ENCODE results near the gene CLK4. TPM values are rescaled to one million over a fixed set of nuclear protein-coding genes. Genes with fewer than 3 reads are reported as not detected.
A peak's percentile ranks its signal among the peaks of the same experiment; 100 is the strongest.

CLK4 gene
- total RNA-seq, 1 donor from 2014 or later, result 31.9 TPM

DNA sequence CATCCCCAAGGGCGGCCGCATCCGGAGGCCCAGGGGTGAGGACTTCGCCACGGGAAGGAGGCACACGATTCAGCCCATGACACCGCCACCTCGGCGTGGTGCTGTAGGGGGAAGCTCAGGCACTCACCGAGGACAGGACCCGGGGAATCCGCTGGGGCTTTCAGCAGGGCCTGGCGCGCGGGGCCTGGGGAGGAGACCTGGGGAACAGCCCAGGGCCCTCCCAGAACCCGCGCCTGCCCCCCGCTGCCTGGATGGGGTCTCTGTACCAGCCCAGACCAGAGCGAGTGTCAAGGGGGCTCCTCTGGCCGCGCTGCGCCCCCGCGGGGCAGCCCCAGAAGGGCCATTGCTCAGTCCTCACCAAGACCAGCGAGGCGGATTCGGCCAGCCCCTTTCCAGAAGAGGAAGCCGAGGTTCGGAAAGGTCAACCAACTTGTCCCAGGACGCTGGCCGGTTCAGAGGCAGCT is 49.4 kb downstream of the CLK4 start:
- peak in 1 of 2 donors; percentile 29 for DNase-seq (ENCODE audit: extremely low spot score in 2 of 2)
- intact Hi-C loops (cut with DNase I), result no loop called here
- no peaks in the 10 kb centered on the region for H3K27me3 ChIP-seq
- H3K4me3 ChIP-seq, result peak overlapping the region; percentile 16 to 31
- H3K9me3 ChIP-seq, result no peaks in the 10 kb centered on the region
- no peaks in the 10 kb centered on the region for H3K4me1 ChIP-seq
- TF ChIP-seq, protein P1, sequence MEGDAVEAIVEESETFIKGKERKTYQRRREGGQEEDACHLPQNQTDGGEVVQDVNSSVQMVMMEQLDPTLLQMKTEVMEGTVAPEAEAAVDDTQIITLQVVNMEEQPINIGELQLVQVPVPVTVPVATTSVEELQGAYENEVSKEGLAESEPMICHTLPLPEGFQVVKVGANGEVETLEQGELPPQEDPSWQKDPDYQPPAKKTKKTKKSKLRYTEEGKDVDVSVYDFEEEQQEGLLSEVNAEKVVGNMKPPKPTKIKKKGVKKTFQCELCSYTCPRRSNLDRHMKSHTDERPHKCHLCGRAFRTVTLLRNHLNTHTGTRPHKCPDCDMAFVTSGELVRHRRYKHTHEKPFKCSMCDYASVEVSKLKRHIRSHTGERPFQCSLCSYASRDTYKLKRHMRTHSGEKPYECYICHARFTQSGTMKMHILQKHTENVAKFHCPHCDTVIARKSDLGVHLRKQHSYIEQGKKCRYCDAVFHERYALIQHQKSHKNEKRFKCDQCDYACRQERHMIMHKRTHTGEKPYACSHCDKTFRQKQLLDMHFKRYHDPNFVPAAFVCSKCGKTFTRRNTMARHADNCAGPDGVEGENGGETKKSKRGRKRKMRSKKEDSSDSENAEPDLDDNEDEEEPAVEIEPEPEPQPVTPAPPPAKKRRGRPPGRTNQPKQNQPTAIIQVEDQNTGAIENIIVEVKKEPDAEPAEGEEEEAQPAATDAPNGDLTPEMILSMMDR (IDR thresholded peaks at IDR 0.05), result no peak
- TF ChIP-seq POLR2AphosphoS5 (IDR thresholded peaks at IDR 0.05; ENCODE audit: insufficient read depth in 1 of 2, low read depth in 1 of 2) (no peak), POLR2A (IDR thresholded peaks at IDR 0.05) (no peak)
- H3K27ac ChIP-seq, result no peak overlapping the region
- no peaks in the 10 kb centered on the region for H3K36me3 ChIP-seq

DNA sequence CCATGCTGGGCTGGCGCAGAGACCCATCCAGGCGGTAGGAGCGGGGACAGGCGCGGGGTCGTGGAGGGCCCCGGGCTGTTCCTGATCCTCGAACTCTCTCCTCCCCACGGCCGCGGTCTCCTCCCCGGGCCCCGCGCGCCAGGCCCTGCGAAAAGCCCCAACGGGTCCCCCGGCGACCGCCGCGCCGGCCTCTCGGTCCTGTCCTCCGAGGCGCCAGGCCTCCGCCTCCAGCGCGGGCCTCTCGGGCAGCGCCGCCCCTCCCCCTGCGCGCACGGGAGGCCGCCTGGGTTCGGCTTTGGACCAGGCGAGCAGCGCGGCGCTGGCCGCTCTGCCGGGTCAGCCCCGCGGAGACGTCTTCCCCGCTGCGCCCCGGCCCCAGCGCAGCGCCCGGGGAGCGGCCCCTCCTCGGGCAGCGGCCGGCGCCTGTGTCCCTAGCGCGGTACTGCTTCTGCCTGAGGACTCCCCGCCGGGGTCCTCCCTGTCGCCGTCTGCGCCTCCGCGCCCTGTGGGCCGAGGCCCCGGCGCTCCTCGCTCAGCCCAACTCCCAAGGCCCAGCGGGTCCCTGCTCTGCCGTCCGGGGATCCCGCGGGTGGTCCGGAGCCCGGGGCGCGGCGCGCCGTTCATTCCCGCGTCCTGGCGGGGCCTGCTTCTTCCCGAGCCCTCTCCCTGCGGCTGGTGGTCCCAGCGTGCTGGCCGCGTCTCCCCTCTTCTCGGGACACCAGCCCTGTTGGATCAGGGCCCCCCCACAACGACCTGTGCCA is 50.1 kb downstream of the CLK4 start:
- Histone ChIP-seq H3K27ac (no peak overlapping the region), H3K4me3 (peak overlapping the region; percentile 16 to 31), H3K4me1 (no peaks in the 10 kb centered on the region), H3K27me3 (no peaks in the 10 kb centered on the region), H3K36me3 (no peaks in the 10 kb centered on the region), H3K9me3 (no peaks in the 10 kb centered on the region)
- intact Hi-C loops (cut with DNase I), result no loop called here
- DNase-seq (ENCODE audit: extremely low spot score in 2 of 2), result peak in 1 of 2 donors; percentile 92
- no peak for TF ChIP-seq POLR2AphosphoS5 (IDR thresholded peaks at IDR 0.05; ENCODE audit: insufficient read depth in 1 of 2, low read depth in 1 of 2)
- no peak for TF ChIP-seq POLR2A (IDR thresholded peaks at IDR 0.05)

DNA sequence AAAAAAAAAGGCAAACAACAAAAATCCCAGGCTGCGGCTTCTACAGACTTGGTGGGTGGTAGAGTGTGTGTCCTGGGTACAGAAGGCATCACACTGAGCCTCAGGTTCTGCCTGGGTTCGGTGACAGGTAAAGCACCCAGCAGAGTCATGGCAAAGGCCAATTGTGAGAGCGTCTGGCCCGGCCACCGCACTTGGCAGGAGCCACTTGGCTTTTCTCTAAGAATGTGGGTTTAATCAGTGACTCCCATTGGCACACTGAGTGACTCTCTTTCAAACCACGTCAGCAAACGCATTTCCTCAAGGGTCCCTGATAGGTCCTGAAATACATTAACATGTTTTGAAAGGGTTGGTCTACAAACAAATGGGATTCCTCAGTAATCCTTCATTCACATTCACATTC is 53.6 kb downstream of the CLK4 start:
- H3K27me3 ChIP-seq, result no peaks in the 10 kb centered on the region
- no peak overlapping the region for H3K27ac ChIP-seq
- intact Hi-C loops (cut with DNase I), result no loop called here
- no peaks in the 10 kb centered on the region for H3K36me3 ChIP-seq
- H3K4me1 ChIP-seq, result no peaks in the 10 kb centered on the region
- DNase-seq (ENCODE audit: extremely low spot score in 2 of 2), result no peak
- H3K9me3 ChIP-seq, result no peaks in the 10 kb centered on the region
- TF ChIP-seq POLR2A (IDR thresholded peaks at IDR 0.05) (no peak), POLR2AphosphoS5 (IDR thresholded peaks at IDR 0.05; ENCODE audit: insufficient read depth in 1 of 2, low read depth in 1 of 2) (no peak)
- TF ChIP-seq, protein P1 (IDR thresholded peaks at IDR 0.05), result no peak
- H3K4me3 ChIP-seq, result no peak overlapping the region

DNA sequence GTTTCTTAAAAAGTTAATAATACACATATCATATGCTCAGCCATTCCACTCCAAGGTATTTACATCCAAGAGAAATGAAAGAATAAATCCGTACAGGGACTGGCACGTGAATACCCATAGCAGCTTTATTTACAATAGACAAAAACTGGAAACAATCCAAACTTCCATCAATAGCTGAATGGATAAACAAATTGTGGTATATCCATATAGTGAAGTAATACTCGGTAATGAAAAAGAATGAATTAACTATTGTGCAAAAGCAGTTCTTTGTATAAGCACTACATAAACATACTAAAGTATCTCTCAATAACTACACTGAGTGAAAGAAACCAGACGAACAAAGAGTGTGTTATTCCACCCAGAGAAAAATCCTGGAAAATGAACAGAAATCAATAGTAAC is 54.2 kb downstream of the CLK4 start:
- Histone ChIP-seq H3K36me3 (no peaks in the 10 kb centered on the region), H3K27me3 (no peaks in the 10 kb centered on the region), H3K27ac (no peak overlapping the region), H3K9me3 (no peaks in the 10 kb centered on the region), H3K4me3 (no peak overlapping the region), H3K4me1 (no peaks in the 10 kb centered on the region)
- intact Hi-C loops (cut with DNase I), result no loop called here
- no peak for DNase-seq (ENCODE audit: extremely low spot score in 2 of 2)
- TF ChIP-seq POLR2A (IDR thresholded peaks at IDR 0.05), result no peak
- TF ChIP-seq POLR2AphosphoS5 (IDR thresholded peaks at IDR 0.05; ENCODE audit: insufficient read depth in 1 of 2, low read depth in 1 of 2), result no peak
- TF ChIP-seq, protein P1 (IDR thresholded peaks at IDR 0.05), result no peak

DNA sequence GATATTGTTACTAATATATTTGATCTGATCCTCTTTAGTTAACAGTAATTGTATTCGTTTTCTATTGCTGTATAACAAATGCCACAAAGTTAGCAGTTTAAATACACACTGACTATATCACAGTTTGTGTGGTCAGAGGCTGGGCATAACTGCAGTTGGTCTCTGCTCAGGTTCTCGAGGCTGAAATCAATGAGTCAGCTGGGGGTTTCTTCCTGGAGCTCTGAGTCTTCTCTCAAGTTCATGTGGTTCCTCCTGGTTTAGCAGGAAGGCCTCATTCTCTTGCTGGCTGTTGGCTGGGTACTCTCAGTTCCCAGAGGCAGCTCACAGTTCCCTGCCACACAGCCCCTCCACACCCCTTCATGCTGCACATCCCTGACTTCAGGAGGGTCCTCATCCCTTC is 57.4 kb downstream of the CLK4 start:
- no peak for DNase-seq (ENCODE audit: extremely low spot score in 2 of 2)
- no peak overlapping the region for H3K4me3 ChIP-seq
- H3K36me3 ChIP-seq, result no peaks in the 10 kb centered on the region
- no peaks in the 10 kb centered on the region for H3K9me3 ChIP-seq
- TF ChIP-seq POLR2A (IDR thresholded peaks at IDR 0.05) (no peak), POLR2AphosphoS5 (IDR thresholded peaks at IDR 0.05; ENCODE audit: insufficient read depth in 1 of 2, low read depth in 1 of 2) (no peak)
- TF ChIP-seq, protein P1 (IDR thresholded peaks at IDR 0.05), result no peak
- intact Hi-C loops (cut with DNase I), result no loop called here
- no peak overlapping the region for H3K27ac ChIP-seq
- H3K4me1 ChIP-seq, result no peaks in the 10 kb centered on the region
- H3K27me3 ChIP-seq, result no peaks in the 10 kb centered on the region

Data from vagina (tissue), 2 donors.